Activated T-cell treated with anti-CD3 and anti-CD28 coated beads, Interleukin-2, amount 50 U/mL, for 24 hours (primary cell): ENCODE data around the gene KCNIP4.
"Not testable (repeated sequence)": the region's sequence is repeated elsewhere in the genome, so short reads cannot be mapped to it uniquely, and the experiment has no call there.

ENCODE experiments used
- DNase-seq: peaks from one replicate; pipeline ENCODE4 v3.0.0-alpha.2; 2020
- H3K27ac Mint-ChIP-seq: 2 replicates; pipeline ENCODE4 v1.8.0; 2020; ENCODE audit warnings: mild to moderate bottlenecking, mixed read lengths
- H3K27me3 Mint-ChIP-seq: 2 replicates; pipeline ENCODE4 v1.8.0; 2020; ENCODE audit warnings: mixed read lengths
- H3K36me3 Mint-ChIP-seq: 2 replicates; pipeline ENCODE4 v1.8.0; 2020; ENCODE audit warnings: low read depth, mixed read lengths
- H3K4me1 Mint-ChIP-seq: 2 replicates; pipeline ENCODE4 v1.8.0; 2020; ENCODE audit warnings: low read depth, mixed read lengths
- H3K4me3 Mint-ChIP-seq: 2 replicates; pipeline ENCODE4 v1.8.0; 2020; ENCODE audit warnings: mild to moderate bottlenecking, moderate library complexity, mixed read lengths
- H3K9me3 Mint-ChIP-seq: 2 replicates; pipeline ENCODE4 v1.8.0; 2020; ENCODE audit warnings: mixed read lengths

KCNIP4 gene

GRCh38 chr4:21948347-21949072 lies at the start of gene KCNIP4:
KCNIP4 (minus strand) TSS chr4:21948772.
- DNase-seq: peak; percentile 31
- no peak within 1 kb of the TSS for H3K27ac Mint-ChIP-seq
- no peaks in the 10 kb centered on the region for H3K36me3 Mint-ChIP-seq
- H3K9me3 Mint-ChIP-seq: peaks cover 6% of the 10 kb centered on the region
- no peak within 1 kb of the TSS for H3K4me3 Mint-ChIP-seq
- peaks cover 3% of the 10 kb centered on the region for H3K4me1 Mint-ChIP-seq
- H3K27me3 Mint-ChIP-seq: peaks cover 36% of the 10 kb centered on the region

DNA sequence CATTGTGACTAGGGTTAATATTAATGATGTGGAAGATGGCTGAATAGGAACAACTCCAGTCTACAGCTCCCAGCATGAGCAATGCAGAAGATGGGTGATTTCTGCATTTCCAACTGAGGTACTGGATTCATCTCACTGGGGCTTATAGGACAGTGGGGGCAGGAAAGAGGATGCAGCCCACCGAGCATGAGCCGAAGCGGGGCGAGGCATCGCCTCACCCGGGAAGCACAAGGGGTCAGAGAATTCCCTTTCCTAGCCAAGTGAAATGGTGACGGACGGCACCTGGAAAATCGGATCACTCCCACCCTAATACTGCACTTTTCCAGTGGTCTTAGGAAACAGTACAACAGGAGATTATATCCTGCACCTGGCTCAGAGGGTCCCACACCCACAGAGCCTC lies 48.0 kb upstream of the KCNIP4 start:
- H3K4me3 Mint-ChIP-seq, H3K36me3 Mint-ChIP-seq, H3K27ac Mint-ChIP-seq, H3K4me1 Mint-ChIP-seq, H3K27me3 Mint-ChIP-seq, DNase-seq: not testable (repeated sequence)
- peaks cover 15% of the 10 kb centered on the region for H3K9me3 Mint-ChIP-seq

DNA sequence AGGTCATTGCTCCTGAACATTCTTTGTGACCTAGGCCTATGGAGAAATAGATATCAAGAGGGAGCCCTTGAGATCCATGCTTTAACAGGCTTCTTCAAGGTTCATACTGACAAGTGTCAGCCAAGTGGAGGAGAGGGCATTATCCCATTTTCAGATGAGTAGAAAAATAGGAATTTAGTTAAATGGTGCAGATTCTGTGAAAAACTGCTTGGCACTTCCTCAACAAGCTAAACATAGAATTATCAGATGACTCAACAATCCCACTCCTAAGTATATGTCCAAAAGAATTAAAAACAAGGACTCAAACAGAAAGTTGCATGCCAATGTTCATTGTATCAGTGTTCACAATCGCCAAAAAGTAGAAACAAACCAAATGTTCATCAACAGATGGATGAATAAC lies 43.8 kb upstream of the KCNIP4 start:
- no peaks in the 10 kb centered on the region for H3K36me3 Mint-ChIP-seq
- no peaks in the 10 kb centered on the region for H3K4me1 Mint-ChIP-seq
- no peak overlapping the region for H3K4me3 Mint-ChIP-seq
- no peak for DNase-seq
- H3K27me3 Mint-ChIP-seq: no peaks in the 10 kb centered on the region
- no peak overlapping the region for H3K27ac Mint-ChIP-seq
- peaks cover 8% of the 10 kb centered on the region for H3K9me3 Mint-ChIP-seq

GRCh38 chr4:21991562-21991961 lies 43.0 kb upstream of the KCNIP4 start:
- no peaks in the 10 kb centered on the region for H3K36me3 Mint-ChIP-seq
- H3K4me1 Mint-ChIP-seq: no peaks in the 10 kb centered on the region
- no peak overlapping the region for H3K27ac Mint-ChIP-seq
- no peak overlapping the region for H3K4me3 Mint-ChIP-seq
- DNase-seq: no peak
- no peaks in the 10 kb centered on the region for H3K27me3 Mint-ChIP-seq
- peaks cover 6% of the 10 kb centered on the region for H3K9me3 Mint-ChIP-seq

- DNase-seq: no peak
- no peaks in the 10 kb centered on the region for H3K4me1 Mint-ChIP-seq
- H3K9me3 Mint-ChIP-seq: peaks cover 1% of the 10 kb centered on the region
- H3K27ac Mint-ChIP-seq: no peak overlapping the region
- no peaks in the 10 kb centered on the region for H3K27me3 Mint-ChIP-seq
- H3K4me3 Mint-ChIP-seq: no peak overlapping the region
- no peaks in the 10 kb centered on the region for H3K36me3 Mint-ChIP-seq
Observed at GRCh38 chr4:21991050-21991449, 42.5 kb upstream of the KCNIP4 start.

GRCh38 chr4:21989351-21989750 lies 40.8 kb upstream of the KCNIP4 start:
- H3K4me3 Mint-ChIP-seq: no peak overlapping the region
- no peaks in the 10 kb centered on the region for H3K36me3 Mint-ChIP-seq
- H3K27me3 Mint-ChIP-seq: no peaks in the 10 kb centered on the region

DNA sequence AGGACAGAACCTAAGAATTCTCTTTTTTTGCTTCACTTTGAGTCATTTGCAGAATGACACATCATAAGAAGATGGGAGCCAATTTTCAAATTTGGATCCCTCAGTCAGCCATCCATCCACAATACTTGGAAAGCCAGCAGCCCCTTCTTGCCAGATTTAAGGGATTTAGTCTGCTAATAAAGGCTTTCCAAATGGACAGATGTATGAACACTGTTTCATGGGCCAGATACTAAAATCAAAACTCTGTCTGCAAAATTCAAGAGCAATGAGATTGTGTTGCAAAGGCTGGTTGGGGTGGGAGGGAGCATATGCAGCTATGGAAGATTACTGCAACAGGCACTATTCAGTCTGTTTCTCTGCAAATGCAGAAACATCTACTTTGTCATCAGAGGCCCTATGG lies 37.7 kb upstream of the KCNIP4 start:
- H3K27me3 Mint-ChIP-seq: no peaks in the 10 kb centered on the region

More at GRCh38 chr4:21989351-21989750, 40.8 kb upstream of the KCNIP4 start:
- Mint-ChIP-seq H3K9me3 (no peaks in the 10 kb centered on the region), H3K27ac (no peak overlapping the region), H3K4me1 (no peaks in the 10 kb centered on the region)
- no peak for DNase-seq

DNA sequence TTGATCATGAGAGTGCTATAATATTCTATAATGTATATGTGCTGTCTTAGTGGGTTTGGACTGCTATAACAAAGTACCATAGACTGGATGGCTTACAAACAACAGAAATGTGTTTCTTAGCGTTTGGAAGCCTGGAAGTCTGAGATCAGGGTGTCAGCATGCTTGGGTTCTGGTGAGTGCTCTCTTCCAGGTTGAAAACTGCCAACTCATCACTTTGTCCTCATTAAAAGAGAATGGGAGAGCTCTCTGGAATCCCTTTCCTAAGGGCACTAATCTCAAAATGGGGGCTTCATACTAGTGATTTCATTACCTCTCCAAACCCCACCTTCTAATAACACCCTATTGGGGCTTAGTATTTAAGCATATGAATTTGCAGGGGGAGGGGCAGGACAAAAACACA lies 33.5 kb upstream of the KCNIP4 start:
- Mint-ChIP-seq H3K27me3 (no peaks in the 10 kb centered on the region), H3K36me3 (no peaks in the 10 kb centered on the region), H3K27ac (no peak overlapping the region), H3K9me3 (no peaks in the 10 kb centered on the region), H3K4me1 (no peaks in the 10 kb centered on the region), H3K4me3 (no peak overlapping the region)
- no peak for DNase-seq

More for the DNA sequence above, 37.7 kb upstream of the KCNIP4 start:
- H3K4me1 Mint-ChIP-seq: no peaks in the 10 kb centered on the region
- no peak overlapping the region for H3K27ac Mint-ChIP-seq
- DNase-seq: no peak
- H3K9me3 Mint-ChIP-seq: no peaks in the 10 kb centered on the region
- no peaks in the 10 kb centered on the region for H3K36me3 Mint-ChIP-seq
- no peak overlapping the region for H3K4me3 Mint-ChIP-seq

DNA sequence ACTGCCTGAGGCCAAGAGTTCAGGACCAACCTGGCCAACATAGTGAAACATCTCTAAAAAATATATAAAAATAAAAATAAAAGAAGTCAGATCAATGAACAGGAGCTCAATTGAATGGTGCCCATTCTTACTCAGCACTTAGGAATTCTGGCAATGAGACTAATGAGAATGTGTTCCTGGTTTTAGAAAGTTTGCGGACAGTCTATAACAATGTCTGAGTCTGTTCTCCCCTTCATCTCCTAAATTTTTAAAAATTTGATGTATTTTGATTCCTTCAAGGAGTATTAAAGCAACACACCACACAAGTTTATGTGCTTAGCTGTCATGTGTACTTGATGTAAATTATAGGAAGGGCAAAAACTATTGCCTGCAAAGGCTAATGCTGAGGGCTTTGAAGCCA lies 30.6 kb upstream of the KCNIP4 start:
- Mint-ChIP-seq H3K27ac (no peak overlapping the region), H3K9me3 (peaks cover 10% of the 10 kb centered on the region), H3K27me3 (no peaks in the 10 kb centered on the region), H3K4me3 (no peak overlapping the region), H3K4me1 (no peaks in the 10 kb centered on the region), H3K36me3 (no peaks in the 10 kb centered on the region)
- DNase-seq: no peak

- peaks cover 10% of the 10 kb centered on the region for H3K9me3 Mint-ChIP-seq
Observed at GRCh38 chr4:21976166-21976565, 27.6 kb upstream of the KCNIP4 start.

DNA sequence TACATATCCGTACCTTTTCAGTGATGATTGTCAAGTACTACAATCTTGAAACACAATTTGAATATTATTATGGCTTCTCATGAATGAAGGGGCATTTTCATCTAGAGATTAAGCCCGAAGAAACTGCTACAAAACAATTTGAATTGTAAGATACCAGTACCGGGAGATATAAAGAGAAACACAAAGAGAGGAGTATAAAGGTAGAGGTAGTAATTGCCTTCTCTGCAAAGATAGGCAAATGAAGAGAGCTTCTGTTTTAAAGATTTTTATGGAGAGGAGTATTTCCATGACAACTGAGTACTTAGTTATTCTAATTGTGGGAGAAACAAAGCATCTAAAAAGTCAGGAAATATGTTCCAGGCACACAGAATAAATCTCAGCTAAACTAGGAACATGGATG lies 25.3 kb upstream of the KCNIP4 start:
- H3K9me3 Mint-ChIP-seq: peaks cover 12% of the 10 kb centered on the region
- H3K27me3 Mint-ChIP-seq: no peaks in the 10 kb centered on the region
- no peaks in the 10 kb centered on the region for H3K4me1 Mint-ChIP-seq
- no peak overlapping the region for H3K27ac Mint-ChIP-seq
- H3K36me3 Mint-ChIP-seq: no peaks in the 10 kb centered on the region
- no peak overlapping the region for H3K4me3 Mint-ChIP-seq
- DNase-seq: no peak

More at GRCh38 chr4:21976166-21976565, 27.6 kb upstream of the KCNIP4 start:
- Mint-ChIP-seq H3K27ac (no peak overlapping the region), H3K4me1 (no peaks in the 10 kb centered on the region), H3K36me3 (no peaks in the 10 kb centered on the region), H3K4me3 (no peak overlapping the region), H3K27me3 (no peaks in the 10 kb centered on the region)
- DNase-seq: no peak

DNA sequence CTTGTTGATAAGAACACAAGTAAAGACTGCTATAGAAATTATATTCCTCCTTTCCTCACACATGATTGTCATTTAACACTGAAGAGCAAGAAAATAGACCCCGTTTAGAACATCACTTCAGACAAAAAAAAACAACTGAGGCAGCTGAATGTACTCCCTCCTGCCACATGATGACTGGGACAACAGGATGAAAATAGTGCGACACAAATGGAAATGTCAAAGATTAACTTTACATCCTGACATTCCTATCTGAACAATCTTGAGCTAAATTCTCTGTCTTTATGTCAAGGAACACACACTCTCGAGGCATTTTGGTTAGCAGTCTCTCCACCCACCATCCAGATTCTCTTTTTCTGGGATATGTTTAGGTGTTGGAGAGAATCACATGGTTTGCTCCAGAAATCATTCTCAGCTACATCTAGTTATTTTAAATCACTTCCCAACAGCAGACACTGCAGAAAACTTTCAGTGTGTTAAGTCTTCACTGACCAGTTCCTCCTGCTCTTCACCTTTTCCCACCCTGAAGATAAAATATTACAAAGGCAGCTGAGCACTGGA lies 16.3 kb upstream of the KCNIP4 start:
- no peak for DNase-seq
- Mint-ChIP-seq H3K9me3 (peaks cover 5% of the 10 kb centered on the region), H3K4me1 (no peaks in the 10 kb centered on the region), H3K27me3 (no peaks in the 10 kb centered on the region), H3K4me3 (no peak overlapping the region), H3K36me3 (no peaks in the 10 kb centered on the region), H3K27ac (no peak overlapping the region)

- no peak overlapping the region for H3K4me3 Mint-ChIP-seq
- peaks cover 3% of the 10 kb centered on the region for H3K9me3 Mint-ChIP-seq
- no peak for DNase-seq
- no peaks in the 10 kb centered on the region for H3K36me3 Mint-ChIP-seq
- no peaks in the 10 kb centered on the region for H3K27me3 Mint-ChIP-seq
- H3K27ac Mint-ChIP-seq: no peak overlapping the region
- no peaks in the 10 kb centered on the region for H3K4me1 Mint-ChIP-seq
Observed at GRCh38 chr4:21962691-21963090, 14.1 kb upstream of the KCNIP4 start.

- peaks cover 3% of the 10 kb centered on the region for H3K9me3 Mint-ChIP-seq
- no peaks in the 10 kb centered on the region for H3K4me1 Mint-ChIP-seq
- no peaks in the 10 kb centered on the region for H3K36me3 Mint-ChIP-seq
- H3K27ac Mint-ChIP-seq: no peak overlapping the region
- no peaks in the 10 kb centered on the region for H3K27me3 Mint-ChIP-seq
- no peak for DNase-seq
- no peak overlapping the region for H3K4me3 Mint-ChIP-seq
Observed at GRCh38 chr4:21960793-21961192, 12.2 kb upstream of the KCNIP4 start.

DNA sequence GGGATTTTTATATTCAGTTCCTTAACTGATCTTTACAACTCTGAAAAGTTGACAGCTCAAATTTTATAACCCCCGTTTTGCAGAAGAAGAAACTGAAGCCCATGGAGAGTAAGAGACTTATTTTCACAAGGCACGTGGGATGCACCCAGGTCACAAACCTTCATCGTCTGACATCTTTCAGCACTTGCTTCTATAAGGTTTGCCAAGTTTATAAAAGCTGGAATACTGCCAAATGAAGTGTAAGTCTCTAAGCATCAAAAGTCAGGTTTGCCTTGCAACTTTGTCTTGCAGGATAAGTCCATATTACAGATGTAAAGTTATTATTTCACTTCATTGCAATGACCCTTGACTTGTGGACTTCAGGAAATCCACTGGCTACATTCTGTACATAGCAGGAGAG lies 6.3 kb upstream of the KCNIP4 start:
- DNase-seq: no peak
- H3K27me3 Mint-ChIP-seq: peaks cover 2% of the 10 kb centered on the region
- no peaks in the 10 kb centered on the region for H3K4me1 Mint-ChIP-seq
- H3K4me3 Mint-ChIP-seq: no peak overlapping the region
- H3K36me3 Mint-ChIP-seq: no peaks in the 10 kb centered on the region
- no peaks in the 10 kb centered on the region for H3K9me3 Mint-ChIP-seq
- no peak overlapping the region for H3K27ac Mint-ChIP-seq
